ENCODE measurements around the gene KIAA0232. TPM values are rescaled to one million over a fixed set of nuclear protein-coding genes. Genes with fewer than 3 reads are reported as not detected.

The KIAA0232 gene
- total RNA-seq, 2 experiments from 2014 or later = 12.8 to 13.3 TPM

DNA sequence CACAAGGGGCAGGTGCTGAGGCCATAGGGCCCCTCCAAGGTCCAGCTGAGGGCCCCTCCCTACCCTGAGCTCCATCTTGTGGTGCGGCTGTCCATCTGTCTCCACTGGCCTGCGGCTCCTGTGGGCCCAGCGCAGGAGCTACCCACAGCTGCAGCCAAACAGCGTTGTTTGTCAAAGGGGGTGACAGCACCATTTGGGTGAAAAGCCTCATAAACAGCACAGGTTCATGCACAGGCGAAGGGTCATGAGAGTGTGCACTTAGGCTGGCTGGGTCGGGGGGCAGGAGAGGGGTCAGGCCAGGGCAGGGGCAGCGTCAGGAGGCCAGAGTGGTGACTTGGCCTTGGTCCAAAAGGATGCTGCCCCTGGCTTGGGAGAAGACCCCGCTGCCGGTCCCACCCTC, 34.2 kb upstream of the KIAA0232 start:
- H3K4me1 Mint-ChIP-seq (ENCODE audit: low read depth) = peaks cover 12% of the 10 kb centered on the region
- DNase-seq = no peak
- intact Hi-C loops (cut with micrococcal nuclease) = no loop called here
- no peak for ATAC-seq
- ChIA-PET CTCF (no interaction called here), POLR2A (no interaction called here)
- TF ChIP-seq, protein P1, sequence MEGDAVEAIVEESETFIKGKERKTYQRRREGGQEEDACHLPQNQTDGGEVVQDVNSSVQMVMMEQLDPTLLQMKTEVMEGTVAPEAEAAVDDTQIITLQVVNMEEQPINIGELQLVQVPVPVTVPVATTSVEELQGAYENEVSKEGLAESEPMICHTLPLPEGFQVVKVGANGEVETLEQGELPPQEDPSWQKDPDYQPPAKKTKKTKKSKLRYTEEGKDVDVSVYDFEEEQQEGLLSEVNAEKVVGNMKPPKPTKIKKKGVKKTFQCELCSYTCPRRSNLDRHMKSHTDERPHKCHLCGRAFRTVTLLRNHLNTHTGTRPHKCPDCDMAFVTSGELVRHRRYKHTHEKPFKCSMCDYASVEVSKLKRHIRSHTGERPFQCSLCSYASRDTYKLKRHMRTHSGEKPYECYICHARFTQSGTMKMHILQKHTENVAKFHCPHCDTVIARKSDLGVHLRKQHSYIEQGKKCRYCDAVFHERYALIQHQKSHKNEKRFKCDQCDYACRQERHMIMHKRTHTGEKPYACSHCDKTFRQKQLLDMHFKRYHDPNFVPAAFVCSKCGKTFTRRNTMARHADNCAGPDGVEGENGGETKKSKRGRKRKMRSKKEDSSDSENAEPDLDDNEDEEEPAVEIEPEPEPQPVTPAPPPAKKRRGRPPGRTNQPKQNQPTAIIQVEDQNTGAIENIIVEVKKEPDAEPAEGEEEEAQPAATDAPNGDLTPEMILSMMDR (IDR thresholded peaks at IDR 0.05) = no peak
- H3K27ac Mint-ChIP-seq = no peak overlapping the region
- H3K4me3 Mint-ChIP-seq = no peak overlapping the region
- H3K9me3 Mint-ChIP-seq = no peaks in the 10 kb centered on the region
- H3K36me3 Mint-ChIP-seq (ENCODE audit: low read depth) = no peaks in the 10 kb centered on the region
- no peaks in the 10 kb centered on the region for H3K27me3 Mint-ChIP-seq

DNA sequence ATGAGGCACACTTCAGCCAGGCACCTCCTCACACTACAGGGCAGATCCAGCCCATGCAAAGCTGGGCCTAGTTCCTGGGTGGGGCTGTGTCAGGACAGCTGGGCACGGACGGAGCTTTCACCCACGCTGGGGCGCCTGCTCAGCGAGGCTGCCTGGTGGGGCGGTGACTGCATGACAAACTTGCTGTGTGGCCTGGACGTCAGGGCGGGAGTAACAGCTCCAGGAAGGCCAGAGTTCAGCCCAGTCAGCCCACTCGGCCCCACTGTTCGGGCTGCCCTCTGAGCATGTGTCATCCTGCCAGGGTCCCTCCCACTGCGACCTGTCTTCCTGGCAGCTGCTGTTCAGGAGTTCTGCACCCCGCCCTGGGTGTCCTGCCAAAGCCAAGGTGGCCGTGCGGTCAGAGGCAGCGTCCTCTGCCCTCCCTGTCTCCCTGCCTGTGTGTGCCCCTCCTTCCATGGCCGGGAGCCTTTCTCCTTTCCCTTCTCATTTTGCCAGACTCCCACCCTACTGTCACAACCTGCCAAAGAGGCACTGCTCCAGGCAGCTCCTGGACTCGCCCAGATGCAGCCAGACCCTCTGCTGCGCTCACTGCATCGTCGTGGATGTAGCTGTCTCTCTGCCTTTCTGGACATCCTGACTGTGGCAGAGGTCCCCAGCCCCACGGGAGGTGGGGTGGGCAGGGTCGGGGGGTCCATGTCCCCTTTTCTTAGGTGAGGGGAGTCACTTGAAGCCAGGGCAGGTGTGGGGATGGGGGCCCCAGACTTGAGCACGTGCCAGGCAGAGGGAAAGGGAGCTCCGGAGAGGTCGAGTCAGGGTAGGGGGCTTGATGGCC, 33.0 kb upstream of the KIAA0232 start:
- TF ChIP-seq, protein P1 (IDR thresholded peaks at IDR 0.05) = no peak
- Mint-ChIP-seq H3K9me3 (no peaks in the 10 kb centered on the region), H3K4me3 (no peak overlapping the region), H3K27ac (no peak overlapping the region), H3K4me1 (ENCODE audit: low read depth) (peaks cover 12% of the 10 kb centered on the region), H3K36me3 (ENCODE audit: low read depth) (no peaks in the 10 kb centered on the region), H3K27me3 (no peaks in the 10 kb centered on the region)
- ChIA-PET CTCF (no interaction called here), POLR2A (no interaction called here)
- ATAC-seq (no peak), DNase-seq (no peak)
- intact Hi-C loops (cut with micrococcal nuclease) = no loop called here

DNA sequence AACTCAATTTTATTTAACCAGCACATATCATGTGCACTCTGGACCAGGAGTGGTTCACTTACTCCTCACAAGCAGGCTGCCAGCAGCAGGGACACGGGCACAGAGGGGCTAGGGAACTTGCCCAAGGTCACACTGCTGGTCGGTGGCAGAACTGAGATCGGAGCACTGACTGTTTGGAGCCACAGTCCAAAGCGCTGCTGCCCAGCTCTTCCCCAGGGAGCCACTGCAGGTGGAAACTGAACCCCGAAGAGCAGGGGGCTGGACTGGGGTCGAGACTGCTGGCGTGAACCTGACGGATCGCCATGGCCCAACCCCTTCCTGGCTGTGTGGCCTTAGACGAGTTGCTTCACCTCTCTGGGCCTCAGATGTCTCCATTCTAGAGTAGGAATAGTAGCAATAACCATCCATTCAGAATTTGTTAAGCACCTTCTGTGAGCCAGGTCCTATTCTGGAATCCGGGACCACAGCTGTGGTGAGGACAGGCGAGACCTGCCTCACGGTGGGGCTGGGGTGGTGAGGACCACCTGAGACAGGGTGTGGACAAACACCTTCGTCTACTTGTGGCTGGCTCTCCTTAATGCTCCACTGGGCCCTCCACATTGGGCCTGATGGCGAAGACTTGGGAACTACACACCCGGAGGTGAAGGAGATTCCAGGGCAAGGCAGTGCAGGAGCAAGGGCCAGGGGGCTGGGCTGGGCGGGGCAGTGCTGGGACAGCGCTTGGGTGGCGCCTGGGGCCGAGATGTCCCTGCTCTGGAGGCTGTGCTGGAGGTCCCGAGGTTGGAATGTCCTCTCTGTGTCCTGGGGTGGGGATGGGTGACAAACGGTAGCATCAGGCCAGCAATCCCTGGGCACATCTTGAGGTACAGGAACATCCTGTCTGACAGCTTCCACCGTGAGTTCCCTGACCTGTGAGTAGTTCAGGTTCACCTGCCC, 32.0 kb upstream of the KIAA0232 start:
- no peaks in the 10 kb centered on the region for H3K9me3 Mint-ChIP-seq
- H3K36me3 Mint-ChIP-seq (ENCODE audit: low read depth) = no peaks in the 10 kb centered on the region
- H3K27ac Mint-ChIP-seq = peak overlapping the region; percentile 83
- H3K4me3 Mint-ChIP-seq = peak overlapping the region; percentile 72
- DNase-seq (no peak), ATAC-seq (no peak)
- no peaks in the 10 kb centered on the region for H3K27me3 Mint-ChIP-seq
- ChIA-PET CTCF (interaction anchor here (1.8 kb wide), 1 partner anchor 123 kb away, joined by 7 read pairs; no protein-coding TSS in a partner anchor), POLR2A (no interaction called here)
- TF ChIP-seq, protein P1 (IDR thresholded peaks at IDR 0.05) = no peak
- intact Hi-C loops (cut with micrococcal nuclease) = no loop called here
- peaks cover 12% of the 10 kb centered on the region for H3K4me1 Mint-ChIP-seq (ENCODE audit: low read depth)

DNA sequence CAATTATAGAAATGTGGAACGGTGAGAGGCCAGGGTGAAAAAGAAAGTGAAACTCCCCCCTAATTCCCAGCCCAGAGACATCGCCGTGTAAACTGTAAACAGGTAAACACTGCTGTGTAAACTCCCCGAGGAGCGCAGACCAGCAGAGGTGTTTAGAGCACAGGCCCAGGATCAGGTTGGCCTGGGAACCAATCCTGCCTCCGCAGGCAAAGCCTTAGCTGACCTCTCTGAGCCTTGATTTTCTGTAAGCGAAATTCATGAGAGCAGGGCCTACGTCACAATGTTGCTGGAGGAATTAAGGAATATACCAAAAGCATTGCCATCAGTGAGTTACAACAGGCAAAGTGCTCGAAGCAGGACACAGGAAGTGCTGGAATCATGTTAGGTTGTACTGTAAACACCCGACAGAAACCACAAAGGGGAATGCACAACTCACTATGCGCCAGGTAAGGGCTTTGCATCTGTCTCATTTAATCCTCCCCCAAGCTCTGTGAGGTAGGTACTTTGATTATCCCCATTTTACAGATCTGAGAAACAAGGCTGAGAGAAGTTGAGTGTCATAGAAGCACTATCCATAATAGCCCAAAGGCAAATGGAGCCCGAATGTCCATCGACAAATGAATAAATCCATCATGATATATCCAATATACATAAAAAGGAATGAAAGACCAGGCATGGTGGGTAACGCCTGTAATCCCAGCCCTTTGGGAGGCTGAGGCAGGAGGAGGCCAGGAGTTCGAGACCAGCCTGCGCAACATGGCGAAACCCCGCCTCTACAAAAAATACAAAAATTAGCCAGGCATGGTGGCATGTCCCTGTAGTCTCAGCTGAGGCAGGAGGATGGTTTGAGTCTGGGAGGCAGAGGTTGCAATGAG, 30.7 kb upstream of the KIAA0232 start:
- H3K4me3 Mint-ChIP-seq = peak overlapping the region; percentile 72
- no peaks in the 10 kb centered on the region for H3K27me3 Mint-ChIP-seq
- intact Hi-C loops (cut with micrococcal nuclease) = no loop called here
- POLR2A ChIA-PET = interaction anchor here (0.5 kb wide), 1 partner anchor 11 kb away, joined by 3 read pairs; no protein-coding TSS in a partner anchor
- no peaks in the 10 kb centered on the region for H3K36me3 Mint-ChIP-seq (ENCODE audit: low read depth)
- H3K27ac Mint-ChIP-seq = peak overlapping the region; percentile 83
- TF ChIP-seq, protein P1 (IDR thresholded peaks at IDR 0.05) = no peak
- no peak for DNase-seq
- ATAC-seq = peak; percentile 70
- H3K4me1 Mint-ChIP-seq (ENCODE audit: low read depth) = peaks cover 12% of the 10 kb centered on the region
- CTCF ChIA-PET = interaction anchor here (1.8 kb wide), 1 partner anchor 121 kb away, joined by 7 read pairs; no protein-coding TSS in a partner anchor
- H3K9me3 Mint-ChIP-seq = no peaks in the 10 kb centered on the region

All from activated CD8-positive, alpha-beta T cell treated with anti-CD3 and anti-CD28 coated beads for 36 hours (primary cell).